ENCODE results near the gene TSPAN9.

Gene TSPAN9

DNA sequence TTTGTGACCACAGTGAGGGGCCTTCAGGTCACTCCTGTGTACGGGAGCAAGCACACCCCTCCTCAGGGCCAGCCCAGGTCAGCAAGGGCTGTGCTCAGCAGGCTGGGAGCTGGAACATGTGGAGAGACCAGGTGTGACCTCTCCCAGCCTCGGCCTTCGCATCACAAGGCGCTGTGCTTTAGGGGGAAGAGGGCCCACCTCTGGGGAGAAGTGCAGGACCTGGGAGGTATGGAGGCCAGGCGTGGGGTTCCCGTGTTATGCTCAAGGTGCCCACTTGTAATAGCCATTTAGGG, 219.2 kb downstream of the TSPAN9 start:
- DNase-seq (ENCODE audit: low read depth): no peak

DNA sequence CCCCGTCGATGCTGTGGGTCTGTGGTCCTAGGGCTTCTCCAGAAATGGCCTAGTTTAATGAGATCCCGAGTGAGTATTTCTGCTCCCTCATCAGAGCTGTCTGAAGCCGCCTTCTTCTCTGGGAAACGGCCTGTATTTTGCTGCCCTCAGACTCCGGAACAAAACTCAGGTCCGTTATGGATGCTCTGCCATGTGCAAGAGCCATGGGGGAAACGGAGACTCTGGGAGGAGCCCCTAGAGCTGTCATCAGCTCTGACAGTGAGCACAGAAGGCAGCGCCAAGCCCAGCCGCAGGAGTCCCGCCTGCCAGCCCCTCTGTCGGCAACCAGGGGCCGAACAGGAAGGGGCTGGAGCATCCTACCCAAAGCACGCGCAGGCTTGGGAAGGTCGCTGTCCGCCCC, 221.4 kb downstream of the TSPAN9 start:
- DNase-seq (ENCODE audit: low read depth): no peak

DNA sequence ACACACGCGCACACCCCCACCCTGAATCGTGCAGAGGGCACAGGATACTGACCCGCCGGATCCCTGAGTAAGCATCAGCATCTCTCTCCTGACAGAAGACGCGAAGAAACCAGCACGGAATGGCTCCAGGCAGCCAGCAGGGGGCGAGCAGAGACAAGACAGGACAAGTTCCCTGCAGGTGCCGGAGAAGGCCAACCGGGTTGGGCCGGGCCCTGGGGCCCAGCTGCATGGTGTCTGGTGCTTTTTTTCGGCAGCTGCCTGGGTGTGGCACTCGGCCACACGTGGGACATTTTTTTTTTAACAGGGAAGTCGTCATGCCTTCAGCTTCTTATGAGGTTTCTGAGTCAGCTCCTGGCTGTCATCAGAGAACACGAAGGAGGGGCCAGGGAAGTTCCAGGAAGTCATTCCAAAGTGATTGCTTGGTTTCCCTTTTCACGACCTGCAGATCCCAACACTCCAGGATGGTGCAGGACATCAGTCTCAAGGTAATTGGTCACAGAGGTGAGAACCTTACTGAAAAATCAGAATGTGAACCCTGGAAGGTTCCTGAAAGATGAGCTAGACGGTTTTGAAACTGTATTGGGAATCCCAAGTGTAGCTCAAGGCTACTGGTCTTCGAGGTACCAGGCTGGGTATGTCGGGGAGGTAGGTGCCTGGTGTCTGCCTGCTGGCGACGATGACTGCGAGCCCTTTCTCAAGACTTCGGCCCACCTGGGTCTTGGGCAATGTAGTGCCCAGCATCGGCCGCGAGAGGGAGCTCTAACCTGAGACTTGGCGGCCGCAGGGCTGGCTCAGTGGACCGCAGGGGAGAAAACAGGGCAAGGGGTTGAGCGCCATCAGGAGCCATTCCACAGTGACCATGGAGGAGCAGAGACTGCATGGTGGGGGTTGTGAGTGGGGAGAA, 223.0 kb downstream of the TSPAN9 start:
- peak; percentile 97 for DNase-seq (ENCODE audit: low read depth)

DNA sequence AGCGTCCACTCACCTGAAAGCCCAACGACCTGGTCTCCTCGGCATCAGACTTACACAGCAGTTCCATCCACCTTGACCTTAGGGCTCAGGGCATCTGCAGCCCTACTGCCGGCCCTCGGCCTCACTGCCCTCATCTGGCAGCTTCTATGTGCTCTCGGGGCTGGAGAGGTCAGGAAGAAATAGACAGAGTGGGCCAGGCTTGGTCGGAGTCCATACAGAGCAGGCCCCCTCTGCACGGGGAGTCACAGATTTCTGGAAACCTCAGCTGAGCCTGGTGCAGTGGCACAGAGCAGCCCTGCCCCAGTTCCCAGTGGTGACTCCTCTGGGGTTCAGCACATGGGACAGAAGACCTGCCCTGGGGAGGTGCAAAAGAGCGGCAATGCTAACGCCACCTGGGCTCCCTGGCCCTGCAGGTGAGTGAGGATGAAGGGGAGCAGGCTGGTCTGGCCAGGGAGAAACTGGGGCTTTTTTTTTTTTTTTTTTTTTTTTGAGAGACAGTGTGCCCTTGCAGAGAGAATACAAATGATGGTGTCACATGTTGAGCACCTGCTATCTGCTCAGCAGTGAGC, 223.7 kb downstream of the TSPAN9 start:
- DNase-seq (ENCODE audit: low read depth): no peak

DNA sequence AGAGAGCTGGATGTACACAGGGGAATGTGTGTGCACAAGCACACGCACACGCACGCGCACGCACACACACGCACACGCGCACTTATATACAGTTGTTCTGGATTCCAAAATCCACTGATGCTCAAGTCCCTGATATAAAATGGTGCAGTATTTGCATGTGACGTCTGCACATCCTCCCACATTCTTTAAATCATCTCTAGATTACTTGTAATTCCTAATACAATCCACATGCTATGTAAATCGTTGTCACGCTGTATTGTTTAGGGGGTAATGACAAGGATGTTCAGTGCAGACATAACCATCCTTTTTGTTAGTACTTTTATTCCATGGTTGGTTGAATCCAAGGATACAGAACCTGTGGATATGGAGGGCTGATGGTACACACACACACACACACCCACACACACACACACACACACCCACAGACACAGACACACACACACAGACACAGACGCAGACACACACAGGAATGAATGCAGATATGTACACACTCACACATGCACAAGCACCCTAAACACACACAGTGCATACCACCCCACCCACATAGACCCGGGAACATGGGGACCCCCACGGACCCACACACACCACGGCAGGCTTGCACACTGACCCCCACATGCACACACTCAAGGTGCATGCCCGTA, 225.3 kb downstream of the TSPAN9 start:
- peak; percentile 27 for DNase-seq (ENCODE audit: low read depth)

DNA sequence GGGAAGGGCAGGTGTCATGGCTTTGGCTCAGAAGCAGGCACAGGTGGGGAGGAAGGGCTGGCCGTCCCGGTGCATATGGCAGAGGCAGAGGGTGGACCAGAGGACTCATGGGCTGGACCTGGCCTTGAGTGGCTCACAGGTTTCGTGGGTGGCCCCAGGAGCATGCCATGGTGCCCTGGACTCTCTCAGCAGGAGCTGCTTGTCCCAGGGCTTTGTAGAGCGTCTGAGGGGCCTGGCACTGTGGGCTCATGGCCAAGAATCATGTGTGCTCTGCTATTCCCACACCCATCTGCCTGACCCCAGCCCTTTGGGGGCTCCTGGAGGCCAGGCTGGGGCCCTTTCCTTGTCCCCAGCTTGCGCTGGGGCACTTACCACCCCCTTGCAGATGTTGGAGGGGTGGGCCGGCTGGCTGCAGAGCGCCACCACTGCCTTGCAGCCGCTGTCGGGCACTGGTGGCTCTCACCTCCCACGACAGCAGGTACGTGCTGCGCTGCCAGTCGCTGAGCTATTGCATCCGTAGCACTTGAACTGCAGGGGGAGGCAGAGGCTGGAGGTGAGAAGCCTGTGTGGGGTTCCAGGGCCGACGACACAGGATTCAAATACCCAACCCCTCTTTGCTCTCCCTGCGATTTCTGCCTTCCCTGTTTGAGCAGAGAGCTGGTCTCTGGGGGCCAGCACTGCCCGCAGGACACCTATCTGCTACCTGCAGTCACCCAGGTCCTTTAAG, 226.4 kb downstream of the TSPAN9 start:
- no peak for DNase-seq (ENCODE audit: low read depth)

DNA sequence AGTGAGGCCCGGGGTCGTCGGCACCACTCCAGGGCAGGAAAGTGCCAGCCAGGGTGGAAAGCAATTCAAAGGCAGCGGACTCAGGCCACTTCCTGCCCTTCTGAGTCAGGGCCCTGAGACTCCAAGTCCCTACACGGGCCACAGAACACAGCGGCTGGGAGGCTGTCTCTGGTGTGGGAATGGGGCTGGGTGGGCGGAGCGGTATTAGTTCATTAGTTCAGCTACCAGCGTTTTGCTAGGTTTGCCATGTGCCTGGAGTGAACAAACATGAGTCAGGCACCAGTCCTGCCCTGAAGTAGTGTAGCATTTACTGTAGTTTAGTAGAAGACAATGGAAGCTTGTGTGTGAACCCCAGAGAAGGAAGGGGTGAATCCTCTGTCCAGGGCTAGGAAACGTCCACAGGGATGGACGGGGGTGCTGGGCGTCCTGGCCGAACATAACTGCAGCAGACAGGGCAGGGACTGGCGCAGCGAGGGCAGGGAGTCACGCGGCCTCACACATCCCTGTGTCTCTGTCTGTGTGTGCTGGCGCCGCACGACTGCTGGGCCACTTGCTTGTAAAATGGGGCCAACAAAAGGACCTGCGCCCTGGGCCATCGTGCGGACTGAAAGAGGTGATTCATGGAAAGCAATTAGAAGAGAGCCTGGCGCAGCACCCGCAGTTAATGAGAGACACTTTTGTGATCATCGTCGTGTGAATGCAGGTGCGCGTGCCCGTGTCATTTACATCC, 227.4 kb downstream of the TSPAN9 start:
- peak; percentile 93 for DNase-seq (ENCODE audit: low read depth)

DNA sequence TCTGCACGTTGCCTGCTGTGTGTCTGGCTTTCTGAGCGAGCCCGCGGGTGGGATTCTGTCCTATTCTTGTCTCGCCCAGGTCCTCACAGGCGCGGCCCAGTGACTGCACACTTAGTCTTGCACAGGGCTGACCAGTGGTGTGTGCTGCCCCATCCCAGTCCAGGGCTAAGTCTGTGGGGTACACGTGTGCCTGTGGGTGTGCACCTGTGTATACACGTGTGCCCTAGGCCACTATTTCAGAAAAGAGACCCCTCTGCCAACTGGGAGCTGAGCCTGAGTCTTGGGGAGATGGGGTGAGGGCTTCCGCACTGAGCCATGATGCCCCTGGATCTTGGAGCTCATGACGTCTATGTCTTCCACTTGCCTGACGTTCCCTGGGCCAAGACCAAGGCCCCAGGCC, 228.3 kb downstream of the TSPAN9 start:
- DNase-seq (ENCODE audit: low read depth): no peak

DNA sequence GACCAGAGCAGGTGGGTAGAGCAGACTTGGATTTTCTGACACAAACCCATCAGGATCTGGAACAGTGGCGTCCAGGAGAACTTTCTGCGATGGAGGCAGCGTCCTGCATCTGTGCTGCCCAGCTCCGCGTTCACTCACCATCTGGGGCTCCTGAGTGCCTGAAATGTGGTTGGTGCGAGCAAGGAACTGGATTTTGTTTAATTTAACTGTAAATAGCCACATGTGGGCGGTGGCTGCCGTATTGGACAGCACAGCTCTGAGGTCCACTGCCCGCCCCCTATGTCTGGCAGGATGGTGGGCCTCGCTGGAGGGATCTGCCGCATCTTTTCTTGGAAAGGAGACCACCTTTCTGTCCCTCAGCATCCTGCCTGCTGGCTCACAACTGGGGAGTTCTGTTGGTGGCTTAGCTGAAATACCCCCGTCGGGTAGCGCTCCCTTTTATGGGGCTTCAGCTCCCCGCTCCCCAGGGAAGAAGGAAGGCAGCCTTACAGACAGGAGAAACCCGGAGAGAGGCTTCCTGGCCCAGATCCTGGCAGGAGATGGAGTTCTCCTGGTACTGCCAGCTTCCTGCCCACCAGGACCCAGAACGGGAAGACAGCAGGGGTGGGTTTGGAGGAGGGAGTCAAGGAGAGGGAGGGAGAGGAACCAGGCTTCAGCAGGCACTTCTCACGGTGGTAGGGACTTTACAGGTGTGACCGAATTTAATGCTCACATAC, 228.9 kb downstream of the TSPAN9 start:
- DNase-seq (ENCODE audit: low read depth): no peak

DNA sequence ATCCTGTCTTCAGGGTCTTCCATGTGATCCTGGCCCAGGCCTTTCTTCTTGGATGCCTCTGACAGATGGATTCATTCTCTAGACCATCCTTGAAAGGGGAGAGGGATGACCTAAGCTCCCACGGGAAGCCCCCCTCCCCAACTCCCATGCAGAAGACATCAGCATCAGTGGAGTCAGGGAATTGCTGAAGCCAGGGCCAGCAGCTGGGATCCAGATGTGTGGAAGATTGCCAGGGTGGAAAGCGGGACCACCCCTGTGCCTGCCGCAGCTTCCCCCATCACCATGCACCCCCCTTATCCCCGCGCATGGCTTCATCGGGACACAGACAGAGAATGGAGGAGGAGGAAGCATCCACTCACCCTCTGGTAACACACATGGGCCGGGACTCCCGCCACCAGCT, 230.2 kb downstream of the TSPAN9 start:
- DNase-seq (ENCODE audit: low read depth): no peak

DNA sequence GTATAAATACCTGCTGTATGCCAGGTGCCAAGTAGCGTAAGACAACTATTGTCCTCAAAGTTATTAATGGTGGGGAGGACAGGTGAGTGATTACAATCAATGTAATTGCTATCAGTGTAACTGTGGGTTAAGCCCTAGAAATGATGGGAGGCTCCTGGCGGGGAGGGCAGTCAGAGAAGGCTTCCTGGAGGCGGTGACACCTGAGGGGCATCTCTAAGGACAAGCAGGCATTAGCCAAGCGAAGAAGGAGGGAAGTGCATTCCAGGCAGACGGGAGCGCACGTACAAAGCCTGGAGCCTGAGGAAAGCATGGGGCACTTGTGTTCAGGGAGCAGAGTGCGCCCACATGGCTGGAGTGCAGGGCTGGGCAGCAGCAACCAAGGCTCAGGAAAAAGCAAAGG, 230.9 kb downstream of the TSPAN9 start:
- no peak for DNase-seq (ENCODE audit: low read depth)

DNA sequence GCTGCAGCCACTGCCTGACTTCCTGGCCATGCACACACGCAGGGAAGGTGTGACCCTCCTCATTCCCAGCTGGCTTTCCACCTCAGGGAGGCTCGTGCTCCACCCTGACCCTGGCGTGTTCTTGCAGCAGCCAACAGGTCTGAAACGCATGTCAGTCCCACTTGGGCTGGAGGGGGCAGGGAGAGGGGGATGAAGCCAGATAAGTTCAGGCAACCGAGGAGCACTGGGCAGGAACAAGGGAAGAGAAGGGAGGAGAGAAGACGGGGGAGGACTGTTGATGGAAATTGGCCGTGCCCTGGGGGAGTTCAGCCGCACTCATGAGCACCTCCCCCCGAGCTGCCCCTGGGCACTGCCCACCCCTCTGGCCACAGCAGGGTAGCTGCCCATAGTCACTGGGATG, 231.4 kb downstream of the TSPAN9 start:
- DNase-seq (ENCODE audit: low read depth): no peak

DNA sequence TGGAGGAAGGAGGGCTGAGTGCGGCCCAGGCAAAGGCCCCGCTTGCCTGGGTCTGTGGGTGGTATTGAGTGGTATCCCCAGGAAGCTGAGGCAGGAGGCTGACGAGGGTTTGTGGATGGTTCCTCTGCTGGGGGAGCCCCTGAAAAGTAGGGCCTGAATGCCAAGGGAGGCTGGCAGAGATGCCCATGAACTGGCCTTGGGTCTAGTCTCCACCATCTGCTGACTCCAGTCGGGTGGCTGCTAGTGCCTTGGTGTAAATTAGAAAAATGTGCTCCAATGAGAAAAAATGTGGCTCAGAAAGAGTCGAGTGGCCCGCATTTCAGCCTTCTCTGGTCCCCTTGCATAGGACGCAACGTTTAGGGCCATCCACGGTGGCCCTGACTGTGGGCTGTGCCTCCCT, 232.6 kb downstream of the TSPAN9 start:
- no peak for DNase-seq (ENCODE audit: low read depth)

DNA sequence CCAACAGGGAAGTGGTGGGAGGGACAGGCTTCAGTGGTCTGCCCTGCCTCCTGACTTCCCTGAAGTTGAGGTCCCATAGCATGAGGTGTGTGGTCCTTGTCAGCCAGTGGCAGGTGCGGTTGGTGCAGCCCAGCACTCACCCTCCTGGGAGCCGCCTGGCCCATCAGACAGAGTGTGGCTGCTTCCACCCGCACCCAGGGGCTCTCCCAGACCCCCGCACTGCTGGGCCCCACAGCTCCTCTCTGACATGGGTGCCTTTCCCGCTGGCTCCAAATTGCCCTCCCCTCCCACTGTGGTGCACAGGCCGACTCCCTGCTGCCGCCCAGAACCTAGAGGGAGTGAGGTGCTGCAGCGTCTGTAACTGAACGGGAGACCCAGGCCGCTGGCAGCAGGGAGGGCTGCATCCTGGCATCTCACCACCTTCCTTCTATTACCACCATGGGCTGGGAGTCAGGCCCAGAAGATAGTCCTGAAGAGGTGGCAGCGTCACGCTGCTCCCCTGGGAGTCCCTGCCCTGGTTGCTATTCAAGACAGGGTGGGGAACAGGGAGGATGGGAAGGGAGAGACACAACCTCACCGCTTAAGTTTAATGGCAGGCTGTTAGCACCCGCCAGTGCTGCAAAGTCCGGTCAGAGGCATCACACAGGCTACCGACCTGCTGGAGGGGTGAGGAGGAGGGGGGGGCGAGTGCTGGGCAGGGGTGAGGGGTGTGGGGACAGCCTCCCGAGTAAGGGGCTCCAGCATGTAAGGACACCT, 233.3 kb downstream of the TSPAN9 start:
- DNase-seq (ENCODE audit: low read depth): no peak

DNA sequence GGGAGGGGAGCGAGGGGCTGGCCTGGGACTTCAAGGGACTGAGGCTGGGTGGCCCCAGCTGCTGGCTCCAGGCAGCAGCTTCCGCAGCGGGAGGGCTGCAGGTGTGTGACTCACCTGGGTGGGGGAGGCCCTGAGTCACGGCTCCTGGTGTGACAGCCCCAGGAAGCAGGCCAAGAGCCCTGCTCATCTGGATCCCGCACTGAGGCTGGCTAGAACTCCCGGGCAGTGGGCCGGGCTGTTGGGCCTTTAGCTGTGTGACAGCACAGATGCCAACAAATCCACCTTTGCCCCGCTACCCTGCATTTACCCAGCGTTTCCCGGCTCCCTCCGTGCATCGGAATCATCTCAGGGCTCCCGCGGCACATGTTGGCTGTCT, 233.8 kb downstream of the TSPAN9 start:
- no peak for DNase-seq (ENCODE audit: low read depth)

DNA sequence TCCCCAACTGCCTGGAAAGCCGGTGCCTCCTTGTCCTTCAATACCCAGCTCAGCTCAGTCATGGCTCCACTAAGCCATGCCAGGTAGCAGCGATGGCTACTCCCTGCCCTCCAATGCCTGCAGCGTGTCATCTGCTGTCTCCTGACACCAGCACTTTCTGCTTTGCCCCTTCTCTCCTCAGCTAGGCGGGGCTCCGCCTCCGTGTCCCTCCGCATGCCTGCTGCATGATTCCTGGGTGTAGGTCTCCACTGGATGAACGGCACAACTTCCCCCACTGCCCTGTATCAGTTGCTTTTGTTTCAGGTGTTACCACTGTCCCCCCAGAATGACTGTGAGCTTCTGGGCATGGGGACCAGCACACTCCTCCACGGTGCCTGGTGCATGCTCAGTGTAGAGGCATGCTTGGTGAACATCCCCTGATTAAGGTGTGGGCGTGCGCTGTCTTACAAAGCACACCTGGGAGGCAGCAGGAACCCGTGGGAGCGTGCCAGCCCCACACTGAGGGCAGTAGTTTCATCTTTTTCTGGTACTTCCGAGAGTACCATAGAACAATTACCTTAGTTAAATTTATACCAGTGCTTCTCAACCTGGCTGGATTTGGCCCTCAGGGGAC, 234.4 kb downstream of the TSPAN9 start:
- DNase-seq (ENCODE audit: low read depth): no peak

DNA sequence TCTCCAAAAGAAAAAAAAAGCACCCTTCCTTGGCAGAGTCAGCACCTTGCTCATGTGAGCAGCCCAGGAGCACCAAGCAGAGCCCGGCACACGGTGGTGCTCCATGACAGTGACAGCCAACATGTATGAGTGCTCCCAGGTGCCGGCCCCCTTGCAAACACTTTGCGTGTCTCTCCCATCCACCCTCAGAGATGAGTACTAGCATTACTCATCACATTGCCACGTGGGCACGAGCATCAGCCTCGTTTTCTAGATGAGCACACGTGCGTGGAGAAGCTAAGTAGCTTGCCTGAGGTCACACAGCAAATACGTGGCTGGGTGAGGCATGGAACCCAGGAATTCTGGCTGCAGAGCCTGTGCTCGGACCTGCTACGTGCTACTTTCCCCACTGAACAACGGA, 235.9 kb downstream of the TSPAN9 start:
- peak; percentile 92 for DNase-seq (ENCODE audit: low read depth)

DNA sequence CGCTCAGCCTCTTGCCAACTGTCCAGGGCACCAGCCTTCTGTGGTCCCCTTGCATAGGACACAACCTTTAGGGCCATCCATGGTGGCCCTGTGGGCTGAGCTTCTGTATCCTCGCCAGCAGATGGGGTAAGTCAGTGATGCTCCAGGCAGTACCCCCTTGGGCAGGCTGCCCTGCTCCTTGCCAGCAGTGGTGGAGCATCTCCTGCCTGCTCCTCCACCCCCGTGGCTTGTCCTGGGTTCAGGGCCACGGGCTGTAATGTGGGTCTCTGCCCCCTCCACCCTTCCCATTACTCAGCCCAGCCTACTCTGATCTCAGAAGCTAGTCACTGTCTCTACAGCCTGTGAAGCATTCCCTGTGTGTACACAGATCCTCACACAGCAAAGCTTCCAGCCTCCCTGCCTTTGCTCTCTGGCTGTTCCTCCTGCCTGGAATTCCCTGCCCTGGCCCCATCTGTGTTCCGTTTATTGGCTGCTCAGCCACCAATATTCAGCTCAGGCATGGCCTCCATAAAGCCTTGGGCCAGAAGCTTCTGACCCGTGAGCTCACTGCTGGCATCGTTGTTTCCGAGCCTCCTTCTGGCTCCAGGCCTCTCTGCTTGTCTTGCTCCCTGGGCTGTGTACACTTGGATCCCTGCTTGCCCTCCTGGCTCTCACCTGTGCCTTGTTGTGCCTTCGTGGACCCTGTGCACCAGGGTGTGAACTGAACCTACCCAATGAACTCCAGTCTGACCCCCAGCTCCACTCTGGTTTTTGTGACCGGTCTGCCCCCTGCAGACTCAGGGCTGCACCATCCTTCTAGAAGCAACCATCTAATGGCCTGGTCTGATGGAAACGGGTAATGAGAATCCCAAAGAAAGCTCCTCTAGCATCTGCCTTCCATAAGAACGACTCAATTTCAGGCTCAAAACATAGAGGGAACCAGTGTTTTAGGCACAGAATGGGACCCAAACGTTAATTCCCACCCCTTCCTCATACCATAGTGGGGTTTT, 236.8 kb downstream of the TSPAN9 start:
- peak; percentile 47 for DNase-seq (ENCODE audit: low read depth)

DNA sequence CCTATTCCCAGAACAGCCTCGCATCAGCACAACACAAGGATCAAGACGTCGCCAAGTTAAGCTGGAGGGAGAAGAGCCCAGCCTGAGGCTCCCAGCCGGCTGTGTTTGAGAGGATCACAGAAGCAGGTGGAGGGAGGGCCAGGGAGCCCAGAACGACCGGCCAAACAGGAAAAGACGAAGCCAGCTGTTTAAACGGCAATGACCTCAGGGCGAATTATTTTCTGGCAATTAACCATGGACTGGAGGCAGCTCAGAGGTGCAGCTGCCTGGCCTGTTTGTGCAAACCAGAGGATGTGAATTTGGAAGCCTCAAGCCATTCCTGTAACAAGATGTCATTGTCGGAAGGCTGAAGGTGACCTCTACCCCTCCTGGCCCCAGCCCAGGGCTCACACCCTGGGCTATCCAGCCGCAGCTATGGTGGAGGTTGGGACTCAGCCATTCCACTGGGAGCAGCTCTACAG, 238.1 kb downstream of the TSPAN9 start:
- peak; percentile 81 for DNase-seq (ENCODE audit: low read depth)
